ENCODE measurements around the gene HELZ2. TPM values are rescaled to one million over a fixed set of nuclear protein-coding genes. Genes with fewer than 3 reads are reported as not detected.
A peak's percentile ranks its signal among the peaks of the same experiment; 100 is the strongest.

Gene HELZ2
- 14.8 TPM for total RNA-seq
- polyA plus RNA-seq: 13.9 TPM
- long read RNA-seq, donor 1: 0 reads
- long read RNA-seq, donor 2, full-length matches to known transcripts: 2 of 2 reads
- long read RNA-seq, donor 2, partial matches to known transcripts: 0 of 2 reads
- long read RNA-seq, donor 2, other reads (novel, unspliced or antisense): 0 of 2 reads
- long read RNA-seq, donor 3, partial matches to known transcripts: 0 of 2 reads
- long read RNA-seq, donor 3, other reads (novel, unspliced or antisense): 0 of 2 reads
- long read RNA-seq, donor 4: 0 reads
- long read RNA-seq, donor 5: 0 reads
- long read RNA-seq, donor 6: 0 reads
- long read RNA-seq, donor 7, partial matches to known transcripts: 0 of 1 reads
- long read RNA-seq, donor 7, other reads (novel, unspliced or antisense): 0 of 1 reads
- long read RNA-seq, donor 8, partial matches to known transcripts: 0 of 1 reads
- long read RNA-seq, donor 8, other reads (novel, unspliced or antisense): 0 of 1 reads
- long read RNA-seq, donor 9: 0 reads
- long read RNA-seq, donor 10, full-length matches to known transcripts: 1 of 1 reads
- long read RNA-seq, donor 10, partial matches to known transcripts: 0 of 1 reads
- long read RNA-seq, donor 10, other reads (novel, unspliced or antisense): 0 of 1 reads

GRCh38 chr20:63574156-63574828 lies at the start of gene HELZ2:
Gene HELZ2, minus strand, starts transcription at chr20:63574239. Its CDS starts 1,854 bp downstream, at chr20:63572385.
- peaks cover 0 to 2% of the 10 kb centered on the region in 2 donors for H3K9me3 ChIP-seq (ENCODE audit: control insufficient read depth in 2 of 2, insufficient read depth in 1 of 2, low read length in 1 of 2)
- DNase-seq (ENCODE audit: low read depth in 6 of 9, low spot score in 9 of 9): peak in 3 of 9 donors; percentile 39 to 70 (median 42)
- H3K27ac ChIP-seq (ENCODE audit: low read depth in 1 of 2, low read length in 1 of 2): peak within 1 kb of the TSS; percentile 12 to 72
- peaks cover 2 to 48% of the 10 kb centered on the region in 2 donors for H3K27me3 ChIP-seq (ENCODE audit: control insufficient read depth in 2 of 2, insufficient read depth in 1 of 2, low read length in 1 of 2)
- H3K36me3 ChIP-seq (ENCODE audit: control insufficient read depth in 2 of 2, insufficient read depth in 2 of 2, low read length in 1 of 2): peaks cover 0 to 4% of the 10 kb centered on the region in 2 donors
- peak within 1 kb of the TSS; percentile 59 to 82 for H3K4me3 ChIP-seq (ENCODE audit: low read length in 2 of 2)
- 11% methylated on average over 40 of the region's 40 CpGs for WGBS
- H3K4me1 ChIP-seq (ENCODE audit: control insufficient read depth in 2 of 2, insufficient read depth in 2 of 2, low read length in 2 of 2): peaks cover 9 to 12% of the 10 kb centered on the region in 2 donors

GRCh38 chr20:63622732-63623131 lies 48.7 kb upstream of the HELZ2 start:
- peaks cover 6 to 9% of the 10 kb centered on the region in 2 donors for H3K4me1 ChIP-seq (ENCODE audit: control insufficient read depth in 2 of 2, insufficient read depth in 2 of 2, low read length in 2 of 2)
- H3K9me3 ChIP-seq (ENCODE audit: control insufficient read depth in 2 of 2, insufficient read depth in 1 of 2, low read length in 1 of 2): no peaks in the 10 kb centered on the region
- no peak overlapping the region for H3K4me3 ChIP-seq (ENCODE audit: low read length in 2 of 2)
- H3K36me3 ChIP-seq (ENCODE audit: control insufficient read depth in 2 of 2, insufficient read depth in 2 of 2, low read length in 1 of 2): peaks cover 20 to 25% of the 10 kb centered on the region in 2 donors
- no peak for DNase-seq (ENCODE audit: low read depth in 6 of 9, low spot score in 9 of 9)
- no peak overlapping the region for H3K27ac ChIP-seq (ENCODE audit: low read depth in 1 of 2, low read length in 1 of 2)
- WGBS: 91% methylated on average over 14 of the region's 14 CpGs
- H3K27me3 ChIP-seq (ENCODE audit: control insufficient read depth in 2 of 2, insufficient read depth in 1 of 2, low read length in 1 of 2): no peaks in the 10 kb centered on the region

GRCh38 chr20:63622096-63622495 lies 48.1 kb upstream of the HELZ2 start:
- H3K4me3 ChIP-seq (ENCODE audit: low read length in 2 of 2): no peak overlapping the region
- H3K4me1 ChIP-seq (ENCODE audit: control insufficient read depth in 2 of 2, insufficient read depth in 2 of 2, low read length in 2 of 2): peaks cover 6 to 9% of the 10 kb centered on the region in 2 donors
- DNase-seq (ENCODE audit: low read depth in 6 of 9, low spot score in 9 of 9): no peak
- no peak overlapping the region for H3K27ac ChIP-seq (ENCODE audit: low read depth in 1 of 2, low read length in 1 of 2)
- over 99% methylated on average over 4 of the region's 4 CpGs for WGBS
- H3K27me3 ChIP-seq (ENCODE audit: control insufficient read depth in 2 of 2, insufficient read depth in 1 of 2, low read length in 1 of 2): no peaks in the 10 kb centered on the region
- no peaks in the 10 kb centered on the region for H3K9me3 ChIP-seq (ENCODE audit: control insufficient read depth in 2 of 2, insufficient read depth in 1 of 2, low read length in 1 of 2)
- H3K36me3 ChIP-seq (ENCODE audit: control insufficient read depth in 2 of 2, insufficient read depth in 2 of 2, low read length in 1 of 2): peaks cover 26 to 32% of the 10 kb centered on the region in 2 donors

GRCh38 chr20:63620991-63621390 lies 47.0 kb upstream of the HELZ2 start:
- no peak for DNase-seq (ENCODE audit: low read depth in 6 of 9, low spot score in 9 of 9)
- WGBS: 96% methylated on average over 8 of the region's 8 CpGs
- Histone ChIP-seq H3K9me3 (ENCODE audit: control insufficient read depth in 2 of 2, insufficient read depth in 1 of 2, low read length in 1 of 2) (no peaks in the 10 kb centered on the region), H3K27ac (ENCODE audit: low read depth in 1 of 2, low read length in 1 of 2) (no peak overlapping the region), H3K27me3 (ENCODE audit: control insufficient read depth in 2 of 2, insufficient read depth in 1 of 2, low read length in 1 of 2) (no peaks in the 10 kb centered on the region), H3K4me1 (ENCODE audit: control insufficient read depth in 2 of 2, insufficient read depth in 2 of 2, low read length in 2 of 2) (peaks cover 5 to 8% of the 10 kb centered on the region in 2 donors), H3K36me3 (ENCODE audit: control insufficient read depth in 2 of 2, insufficient read depth in 2 of 2, low read length in 1 of 2) (peaks cover 36 to 41% of the 10 kb centered on the region in 2 donors), H3K4me3 (ENCODE audit: low read length in 2 of 2) (no peak overlapping the region)

- no peak for DNase-seq (ENCODE audit: low read depth in 6 of 9, low spot score in 9 of 9)
- H3K4me3 ChIP-seq (ENCODE audit: low read length in 2 of 2): no peak overlapping the region
- H3K27me3 ChIP-seq (ENCODE audit: control insufficient read depth in 2 of 2, insufficient read depth in 1 of 2, low read length in 1 of 2): no peaks in the 10 kb centered on the region
- H3K9me3 ChIP-seq (ENCODE audit: control insufficient read depth in 2 of 2, insufficient read depth in 1 of 2, low read length in 1 of 2): peaks cover 0 to 5% of the 10 kb centered on the region in 2 donors
- no peak overlapping the region for H3K27ac ChIP-seq (ENCODE audit: low read depth in 1 of 2, low read length in 1 of 2)
- H3K4me1 ChIP-seq (ENCODE audit: control insufficient read depth in 2 of 2, insufficient read depth in 2 of 2, low read length in 2 of 2): no peaks in the 10 kb centered on the region
- WGBS: 92% methylated on average over 13 of the region's 13 CpGs
- peaks cover 48 to 52% of the 10 kb centered on the region in 2 donors for H3K36me3 ChIP-seq (ENCODE audit: control insufficient read depth in 2 of 2, insufficient read depth in 2 of 2, low read length in 1 of 2)
Observed at GRCh38 chr20:63619505-63619904, 45.5 kb upstream of the HELZ2 start.

- no peaks in the 10 kb centered on the region for H3K4me1 ChIP-seq (ENCODE audit: control insufficient read depth in 2 of 2, insufficient read depth in 2 of 2, low read length in 2 of 2)
- no peak overlapping the region for H3K27ac ChIP-seq (ENCODE audit: low read depth in 1 of 2, low read length in 1 of 2)
- 98% methylated on average over 16 of the region's 16 CpGs for WGBS
- H3K36me3 ChIP-seq (ENCODE audit: control insufficient read depth in 2 of 2, insufficient read depth in 2 of 2, low read length in 1 of 2): peaks cover 48 to 52% of the 10 kb centered on the region in 2 donors
- DNase-seq (ENCODE audit: low read depth in 6 of 9, low spot score in 9 of 9): no peak
- H3K9me3 ChIP-seq (ENCODE audit: control insufficient read depth in 2 of 2, insufficient read depth in 1 of 2, low read length in 1 of 2): peaks cover 0 to 5% of the 10 kb centered on the region in 2 donors
- no peak overlapping the region for H3K4me3 ChIP-seq (ENCODE audit: low read length in 2 of 2)
- no peaks in the 10 kb centered on the region for H3K27me3 ChIP-seq (ENCODE audit: control insufficient read depth in 2 of 2, insufficient read depth in 1 of 2, low read length in 1 of 2)
Observed at GRCh38 chr20:63619086-63619485, 45.0 kb upstream of the HELZ2 start.

GRCh38 chr20:63618291-63618980 lies 44.4 kb upstream of the HELZ2 start:
- WGBS: 92% methylated on average over 11 of the region's 11 CpGs
- H3K27ac ChIP-seq (ENCODE audit: low read depth in 1 of 2, low read length in 1 of 2): no peak overlapping the region
- H3K27me3 ChIP-seq (ENCODE audit: control insufficient read depth in 2 of 2, insufficient read depth in 1 of 2, low read length in 1 of 2): no peaks in the 10 kb centered on the region
- H3K4me3 ChIP-seq (ENCODE audit: low read length in 2 of 2): no peak overlapping the region
- no peaks in the 10 kb centered on the region for H3K4me1 ChIP-seq (ENCODE audit: control insufficient read depth in 2 of 2, insufficient read depth in 2 of 2, low read length in 2 of 2)
- DNase-seq (ENCODE audit: low read depth in 6 of 9, low spot score in 9 of 9): no peak
- peaks cover 0 to 5% of the 10 kb centered on the region in 2 donors for H3K9me3 ChIP-seq (ENCODE audit: control insufficient read depth in 2 of 2, insufficient read depth in 1 of 2, low read length in 1 of 2)
- H3K36me3 ChIP-seq (ENCODE audit: control insufficient read depth in 2 of 2, insufficient read depth in 2 of 2, low read length in 1 of 2): peaks cover 52% of the 10 kb centered on the region in 2 donors

- Histone ChIP-seq H3K4me1 (ENCODE audit: control insufficient read depth in 2 of 2, insufficient read depth in 2 of 2, low read length in 2 of 2) (no peaks in the 10 kb centered on the region), H3K27ac (ENCODE audit: low read depth in 1 of 2, low read length in 1 of 2) (no peak overlapping the region), H3K9me3 (ENCODE audit: control insufficient read depth in 2 of 2, insufficient read depth in 1 of 2, low read length in 1 of 2) (peaks cover 0 to 5% of the 10 kb centered on the region in 2 donors), H3K4me3 (ENCODE audit: low read length in 2 of 2) (no peak overlapping the region), H3K36me3 (ENCODE audit: control insufficient read depth in 2 of 2, insufficient read depth in 2 of 2, low read length in 1 of 2) (peaks cover 52% of the 10 kb centered on the region in 2 donors), H3K27me3 (ENCODE audit: control insufficient read depth in 2 of 2, insufficient read depth in 1 of 2, low read length in 1 of 2) (no peaks in the 10 kb centered on the region)
- no peak for DNase-seq (ENCODE audit: low read depth in 6 of 9, low spot score in 9 of 9)
- 99% methylated on average over 8 of the region's 8 CpGs for WGBS
Observed at GRCh38 chr20:63617876-63618265, 43.8 kb upstream of the HELZ2 start.
